K562 (cell line): ENCODE measurements around the gene MCC. TPM values are rescaled to one million over a fixed set of nuclear protein-coding genes. Genes with fewer than 3 reads are reported as not detected.

Source experiments
- ATAC-seq: fragments of 200-7000 bp; cut with Tn5 transposase; 3 replicates; pipeline ENCODE4 v1.9.1; 2020; ENCODE audit warnings: moderate library complexity
- BruUV-seq: library from RNA; stranded (reverse); fragments of 400-500 nt; replicated peaks from 2 replicates; lab custom pipeline; 2021; lab: Mats Ljungman, UMichigan
- CTCF ChIA-PET: fragments of 300-600 bp; formaldehyde crosslinking; extraction: SDS; loops from one replicate; lab custom pipeline; 2021; ENCODE audit warnings: low intra/inter-chr PET ratio; lab: Yijun Ruan, JAX
- POLR2A ChIA-PET: fragments of 300-600, 350-650 bp; sonication (Branson Sonifier 250); formaldehyde crosslinking; extraction: SDS; loops from one replicate; lab custom pipeline; 2021; ENCODE audit warnings: antibody characterized with exemption, inconsistent platforms; lab: Yijun Ruan, JAX
- DNase-seq, 4 experiments: peaks; one replicate each; pipeline versions ENCODE4 v3.0.0 to v3.0.0-alpha.2; 2011 to 2018; ENCODE audit warnings: low spot score in 3 of 4, mixed read lengths in 3 of 4; ENCODE audit errors: extremely low read depth in 1 of 4
- FAIRE-seq: peaks from 2 replicates; lab custom pipeline; 2011; peaks lifted over from hg19 to GRCh38; lab: Jason Lieb, UNC
- H2AFZ ChIP-seq: 2 replicates; pipeline ENCODE4 v1.6.0; 2011; ENCODE audit warnings: low read depth, low read length, control low read depth, inconsistent platforms
- H3K27ac ChIP-seq: fragments of 200-600 bp; 3 replicates; pipeline ENCODE4 v1.8.0; 2011; ENCODE audit warnings: low read depth, mild to moderate bottlenecking, control low read depth, inconsistent platforms, low read length, moderate library complexity, mixed read lengths; ENCODE audit errors: extremely low read depth
- H3K27me3 ChIP-seq, 2 experiments: fragments of 300-600 bp in 1 of 2; 2 replicates in 1 of 2; 3 replicates in 1 of 2; pipeline versions ENCODE4 v1.6.0 to v1.8.0; 2011; ENCODE audit warnings: inconsistent platforms in 2 of 2, low read length in 2 of 2, mild to moderate bottlenecking in 1 of 2, mixed read lengths in 1 of 2, moderate library complexity in 1 of 2; ENCODE audit not compliant: control insufficient read depth in 2 of 2, insufficient read depth in 2 of 2
- H3K36me3 ChIP-seq: fragments of 300-600 bp; 3 replicates; pipeline ENCODE4 v1.8.0; 2011; ENCODE audit warnings: mild to moderate bottlenecking, low read length, inconsistent platforms; ENCODE audit not compliant: control insufficient read depth, insufficient read depth
- H3K4me1 ChIP-seq, 2 experiments: fragments of 200-600 bp in 1 of 2; replicated peaks in 1 of 2; 2 replicates in 1 of 2; 3 replicates in 1 of 2; pipeline versions ENCODE4 v1.5.1 to v1.8.0; 2011; ENCODE audit warnings: inconsistent platforms in 2 of 2, low read length in 2 of 2, mild to moderate bottlenecking in 1 of 2, mixed read lengths in 1 of 2, moderate library complexity in 1 of 2; ENCODE audit not compliant: control insufficient read depth in 2 of 2, insufficient read depth in 2 of 2
- H3K4me2 ChIP-seq: 2 replicates; pipeline ENCODE4 v1.6.1; 2011; ENCODE audit warnings: low read length, control low read depth, inconsistent platforms, mixed read lengths; ENCODE audit not compliant: insufficient read depth
- H3K4me3 ChIP-seq: fragments of 200-600 bp; sonication (generic), shearing (Covaris generic); 2 replicates; pipeline ENCODE4 v1.5.1; 2016; ENCODE audit warnings: control low read depth, inconsistent platforms
- H3K79me2 ChIP-seq: fragments of 200-600 bp; 3 replicates; pipeline ENCODE4 v1.8.0; 2011; ENCODE audit warnings: low read length, inconsistent platforms; ENCODE audit not compliant: control insufficient read depth, insufficient read depth
- H3K9ac ChIP-seq, 2 experiments: 2 replicates each; pipeline versions ENCODE4 v1.6.0 to v1.6.1; 2011; ENCODE audit warnings: low read depth in 2 of 2, low read length in 2 of 2, control low read depth in 1 of 2, inconsistent platforms in 1 of 2, mild to moderate bottlenecking in 1 of 2, mixed read lengths in 1 of 2; ENCODE audit not compliant: insufficient read depth in 1 of 2
- H3K9me1 ChIP-seq: one replicate; pipeline ENCODE4 v1.6.0; 2011; ENCODE audit warnings: inconsistent platforms, mild to moderate bottlenecking, low read length, moderate library complexity; ENCODE audit not compliant: control insufficient read depth, insufficient read depth
- H3K9me3 ChIP-seq: replicated peaks from 2 replicates; pipeline ENCODE4 v1.5.1; 2011; ENCODE audit warnings: low read depth, low read length, inconsistent platforms; ENCODE audit not compliant: control insufficient read depth, insufficient read depth
- H4K20me1 ChIP-seq: replicated peaks from 2 replicates; pipeline ENCODE4 v1.6.1; 2011; ENCODE audit warnings: low read length, inconsistent platforms, mixed read lengths; ENCODE audit not compliant: control insufficient read depth, insufficient read depth
- FOXK2 ChIP-seq, 2 experiments: fragments of 450-650 bp; IDR thresholded peaks in 1 of 2; conservative IDR thresholded peaks in 1 of 2; 2 replicates each; pipeline ENCODE4 v1.6.1; 2016; ENCODE audit warnings: low read depth in 2 of 2, mild to moderate bottlenecking in 1 of 2
- MEIS2 ChIP-seq: fragments of 450-650 bp; IDR thresholded peaks from 2 replicates; pipeline ENCODE4 v1.6.1; 2014; ENCODE audit warnings: mild to moderate bottlenecking; ENCODE audit not compliant: partially characterized antibody
- ZNF444 ChIP-seq: fragments of 250-450 bp; sonication (Bioruptor Pico); IDR thresholded peaks from 2 replicates; pipeline ENCODE4 v1.4.0; 2020; ENCODE audit warnings: mild to moderate bottlenecking, moderate library complexity
- WGBS: fragments of 100-300 bp; shearing (Covaris generic); methylation state at CpG from one replicate; pipeline ENCODE4 v1.1.6; 2016; ENCODE audit warnings: low coverage, mixed read lengths; ENCODE audit not compliant: insufficient coverage; ENCODE audit errors: missing lambda C conversion rate; 5-methylcytosine and 5-hydroxymethylcytosine counted together
- in situ Hi-C: fragments of 300-500 bp; cut with MboI; formaldehyde crosslinking; loops from 4 replicates; pipeline ENCODE4 v1.15.0; 2018; ENCODE audit warnings: inconsistent platforms, mixed read lengths
- intact Hi-C: fragments of 100-400 bp; cut with micrococcal nuclease; formaldehyde crosslinking; loops from 2 replicates; pipeline ENCODE4 v1.14.2; 2022
- polyA plus RNA-seq, 8 experiments: library from polyadenylated mRNA; depleted of rRNA in 4 of 8; stranded (reverse) in 5 of 8; unstranded in 3 of 8; fragments of >200 nt; fragmentation: Nextera tagmentation in 2 of 8; fragmentation: Illumina TruSeq in 1 of 8; extraction: Ambion mirVana in 2 of 8; extraction: Trizol in 1 of 8; gene quantifications; 2 replicates each; pipeline versions ENCODE4 v1.2.1 to v1.2.3, GENCODE V29; 2011 to 2014; ENCODE audit warnings: inconsistent platforms in 1 of 8, missing spikeins in 1 of 8
- total RNA-seq, 7 experiments: library from RNA; depleted of rRNA in 6 of 7; stranded (reverse); fragments of >200 nt in 6 of 7; fragmentation: Illumina TruSeq in 2 of 7; extraction: Trizol in 2 of 7; gene quantifications; 2 replicates each; pipeline versions ENCODE4 v1.2.1 to v1.2.3, GENCODE V29; 2011 to 2021; ENCODE audit warnings: low replicate concordance in 1 of 7
- TF ChIP-seq, protein P1 (sequence below): fragments of 450-650 bp; formaldehyde crosslinking; IDR thresholded peaks from 2 replicates; pipeline ENCODE4 v1.4.0; 2020; ENCODE audit warnings: mild to moderate bottlenecking, mixed read lengths

Gene MCC
- total and polyA plus RNA-seq, 9 of the 15 experiments (the other 6 are each of a cell fraction or from before 2014, with no cell fraction given), result 0.04 to 0.24 (median 0.06) TPM; not detected in 1

DNA sequence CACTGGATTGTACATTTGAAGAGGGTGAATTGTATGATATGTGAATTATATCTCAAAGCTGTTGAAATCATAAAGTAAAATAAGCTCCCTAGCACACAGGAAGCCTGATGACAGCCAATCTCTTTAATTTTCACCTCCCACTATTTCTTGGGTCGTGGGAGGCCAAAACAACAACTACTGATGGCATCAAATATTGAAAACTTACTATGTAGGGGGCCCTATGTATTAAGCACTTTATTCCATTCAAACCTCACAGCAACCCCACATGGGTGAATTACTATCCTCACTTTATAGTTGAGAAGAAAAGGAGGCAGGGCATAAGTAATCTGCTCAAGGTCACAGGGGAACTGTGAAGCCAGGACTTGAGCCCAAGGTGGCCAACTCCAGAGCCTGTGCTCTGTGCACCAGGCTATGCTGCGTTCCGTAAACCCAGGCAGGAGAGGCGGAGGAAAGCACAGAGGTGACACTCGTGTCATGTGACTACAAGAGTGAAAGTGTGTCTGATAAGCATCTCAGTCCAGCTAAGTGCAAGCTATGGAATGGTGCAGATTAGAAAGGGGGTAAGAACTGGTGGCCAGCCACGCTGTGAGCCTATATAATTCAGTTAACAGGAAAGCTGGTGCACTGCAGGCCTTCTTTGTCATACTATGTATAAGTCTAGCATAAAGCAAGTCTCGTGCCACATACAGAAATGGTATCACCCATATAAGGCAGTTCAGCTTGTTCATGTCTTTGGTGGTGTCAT is 290.6 kb downstream of the MCC start (continued):
- TF ChIP-seq, protein P1, sequence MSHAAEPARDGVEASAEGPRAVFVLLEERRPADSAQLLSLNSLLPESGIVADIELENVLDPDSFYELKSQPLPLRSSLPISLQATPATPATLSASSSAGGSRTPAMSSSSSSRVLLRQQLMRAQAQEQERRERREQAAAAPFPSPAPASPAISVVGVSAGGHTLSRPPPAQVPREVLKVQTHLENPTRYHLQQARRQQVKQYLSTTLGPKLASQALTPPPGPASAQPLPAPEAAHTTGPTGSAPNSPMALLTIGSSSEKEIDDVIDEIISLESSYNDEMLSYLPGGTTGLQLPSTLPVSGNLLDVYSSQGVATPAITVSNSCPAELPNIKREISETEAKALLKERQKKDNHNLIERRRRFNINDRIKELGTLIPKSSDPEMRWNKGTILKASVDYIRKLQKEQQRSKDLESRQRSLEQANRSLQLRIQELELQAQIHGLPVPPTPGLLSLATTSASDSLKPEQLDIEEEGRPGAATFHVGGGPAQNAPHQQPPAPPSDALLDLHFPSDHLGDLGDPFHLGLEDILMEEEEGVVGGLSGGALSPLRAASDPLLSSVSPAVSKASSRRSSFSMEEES (CRISPR knock-in tag), result peak; percentile 92

DNA sequence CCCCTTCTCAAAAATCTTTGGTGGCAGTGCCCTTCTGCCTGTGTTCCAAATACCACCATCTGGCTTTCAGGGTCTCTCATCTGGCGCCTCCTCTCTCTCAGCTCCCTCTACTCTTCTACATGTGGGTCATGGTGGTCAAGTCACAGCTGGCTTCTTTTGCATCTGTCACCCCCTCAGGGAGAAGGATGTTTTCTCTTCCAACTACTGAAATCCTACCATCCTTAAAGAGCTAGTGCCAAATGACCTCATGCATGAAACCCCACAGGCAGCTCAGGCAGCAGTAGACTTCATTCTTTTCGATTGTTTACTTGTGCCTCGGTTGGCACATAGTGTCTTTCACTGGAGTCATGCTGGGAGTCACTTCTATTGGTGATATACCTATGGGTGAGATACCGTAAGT is 292.5 kb downstream of the MCC start:
- H3K9me1 ChIP-seq, result no peaks in the 10 kb centered on the region
- H2AFZ ChIP-seq, result no peak overlapping the region
- no peak overlapping the region for H3K9ac ChIP-seq
- intact Hi-C loops (no loop called here), in situ Hi-C loops (no loop called here)
- DNase-seq (no peak), ATAC-seq (no peak), FAIRE-seq (no peak)
- no peaks in the 10 kb centered on the region for H3K79me2 ChIP-seq
- H3K4me3 ChIP-seq, result no peak overlapping the region
- no peak overlapping the region for H3K4me2 ChIP-seq
- H4K20me1 ChIP-seq, result no peaks in the 10 kb centered on the region; the same call in 1 of the 2 replicates
- no TSS peak for BruUV-seq
- no peak overlapping the region for H3K27ac ChIP-seq
- H3K36me3 ChIP-seq, result no peaks in the 10 kb centered on the region
- POLR2A ChIA-PET, result interaction anchor here (0.7 kb wide), 1 partner anchor 149 kb away, joined by 4 read pairs; no protein-coding TSS in a partner anchor
- CTCF ChIA-PET, result no interaction called here
- H3K27me3 ChIP-seq, result peaks cover 9 to 23% of the 10 kb centered on the region in 2 experiments; a peak in 3 of 5 replicates
- WGBS, result 1% methylated on average over 4 of the region's 4 CpGs
- no peak for TF ChIP-seq FOXK2 (conservative IDR thresholded peaks at IDR 0.05 in 1 of 2, IDR thresholded peaks at IDR 0.05 in 1 of 2; ENCODE audit: low read depth in 2 of 2)
- TF ChIP-seq ZNF444 (CRISPR knock-in tag), result no peak
- no peak for TF ChIP-seq MEIS2
- no peaks in the 10 kb centered on the region for H3K9me3 ChIP-seq
- peaks cover 4 to 7% of the 10 kb centered on the region in 2 experiments; a peak in 3 of 5 replicates for H3K4me1 ChIP-seq
